ENCODE measurements around the gene GPC6.

- TF ChIP-seq REST (IDR thresholded peaks at IDR 0.05; ENCODE audit: borderline replicate concordance): no peak
- TF ChIP-seq EP300 (conservative IDR thresholded peaks at IDR 0.05; ENCODE audit: poor library complexity, severe bottlenecking): no peak
- TF ChIP-seq CTCF (IDR thresholded peaks at IDR 0.05; ENCODE audit: poor library complexity, severe bottlenecking): no peak
- TF ChIP-seq EZH2 (IDR thresholded peaks at IDR 0.05; ENCODE audit: borderline replicate concordance, insufficient read depth, low read length, poor library complexity, severe bottlenecking): no peak
- no peak for TF ChIP-seq TAF1 (IDR thresholded peaks at IDR 0.05; ENCODE audit: low read depth)
- TF ChIP-seq RAD21 (conservative IDR thresholded peaks at IDR 0.05): no peak
- TF ChIP-seq SMC3 (conservative IDR thresholded peaks at IDR 0.05; ENCODE audit: poor library complexity): no peak
- no peak for TF ChIP-seq POLR2AphosphoS5 (IDR thresholded peaks at IDR 0.05)
These were observed 187.5 kb downstream of the GPC6 start for GRCh38 chr13:93413972-93414717.

All from neural cell (in vitro differentiated cells).